ENCODE results near the gene MAP4K2. TPM values are rescaled to one million over a fixed set of nuclear protein-coding genes. Genes with fewer than 3 reads are reported as not detected.
A peak's percentile ranks its signal among the peaks of the same experiment; 100 is the strongest.

MAP4K2 gene
- total RNA-seq, 1 donor from 2014 or later: 202 TPM

- H3K27ac Mint-ChIP-seq (ENCODE audit: unreplicated experiment): no peak overlapping the region
Measured at GRCh38 chr11:64801158-64801464, 1.9 kb downstream of the MAP4K2 start.

GRCh38 chr11:64800303-64801157 is 2.5 kb downstream of the MAP4K2 start:
- peaks cover 36% of the 10 kb centered on the region for H3K4me1 Mint-ChIP-seq (ENCODE audit: unreplicated experiment)
- no peaks in the 10 kb centered on the region for H3K9me3 Mint-ChIP-seq (ENCODE audit: unreplicated experiment)
- peaks cover 25% of the 10 kb centered on the region for H3K36me3 Mint-ChIP-seq (ENCODE audit: low read depth, unreplicated experiment)
- no peak for TF ChIP-seq CTCF (IDR thresholded peaks at IDR 0.05; ENCODE audit: unreplicated experiment)
- no peak for DNase-seq (ENCODE audit: low spot score)
- H3K27ac Mint-ChIP-seq (ENCODE audit: unreplicated experiment): peak overlapping the region; percentile 61
- H3K27me3 Mint-ChIP-seq (ENCODE audit: unreplicated experiment): peaks cover 14% of the 10 kb centered on the region
- H3K4me3 Mint-ChIP-seq (ENCODE audit: unreplicated experiment): peak overlapping the region; percentile 90

More at GRCh38 chr11:64801158-64801464, 1.9 kb downstream of the MAP4K2 start:
- Mint-ChIP-seq H3K9me3 (ENCODE audit: unreplicated experiment) (no peaks in the 10 kb centered on the region), H3K4me1 (ENCODE audit: unreplicated experiment) (peaks cover 31% of the 10 kb centered on the region), H3K4me3 (ENCODE audit: unreplicated experiment) (peak overlapping the region; percentile 90), H3K27me3 (ENCODE audit: unreplicated experiment) (peaks cover 17% of the 10 kb centered on the region), H3K36me3 (ENCODE audit: low read depth, unreplicated experiment) (peaks cover 24% of the 10 kb centered on the region)
- no peak for TF ChIP-seq CTCF (IDR thresholded peaks at IDR 0.05; ENCODE audit: unreplicated experiment)
- DNase-seq (ENCODE audit: low spot score): no peak

GRCh38 chr11:64799623-64800302 is 3.3 kb downstream of the MAP4K2 start:
- Mint-ChIP-seq H3K9me3 (ENCODE audit: unreplicated experiment) (no peaks in the 10 kb centered on the region), H3K27me3 (ENCODE audit: unreplicated experiment) (peaks cover 17% of the 10 kb centered on the region), H3K4me3 (ENCODE audit: unreplicated experiment) (peak overlapping the region; percentile 83), H3K27ac (ENCODE audit: unreplicated experiment) (peak overlapping the region; percentile 66), H3K4me1 (ENCODE audit: unreplicated experiment) (peaks cover 40% of the 10 kb centered on the region), H3K36me3 (ENCODE audit: low read depth, unreplicated experiment) (peaks cover 25% of the 10 kb centered on the region)
- TF ChIP-seq CTCF (IDR thresholded peaks at IDR 0.05; ENCODE audit: unreplicated experiment): no peak
- DNase-seq (ENCODE audit: low spot score): no peak

GRCh38 chr11:64799256-64799622 is 3.8 kb downstream of the MAP4K2 start:
- TF ChIP-seq CTCF (IDR thresholded peaks at IDR 0.05; ENCODE audit: unreplicated experiment): no peak
- Mint-ChIP-seq H3K4me1 (ENCODE audit: unreplicated experiment) (peaks cover 45% of the 10 kb centered on the region), H3K27ac (ENCODE audit: unreplicated experiment) (no peak overlapping the region), H3K27me3 (ENCODE audit: unreplicated experiment) (peaks cover 17% of the 10 kb centered on the region), H3K36me3 (ENCODE audit: low read depth, unreplicated experiment) (peaks cover 29% of the 10 kb centered on the region), H3K9me3 (ENCODE audit: unreplicated experiment) (no peaks in the 10 kb centered on the region), H3K4me3 (ENCODE audit: unreplicated experiment) (peak overlapping the region; percentile 83)
- DNase-seq (ENCODE audit: low spot score): no peak
